HEK293T (cell line): ENCODE data around the gene FCRLA.
"Not testable (repeated sequence)": the region's sequence is repeated elsewhere in the genome, so short reads cannot be mapped to it uniquely, and the experiment has no call there.

Experiments
- FOXK2 ChIP-seq: fragments of 450-650 bp; IDR thresholded peaks from 2 replicates; pipeline ENCODE4 v1.6.1; 2016; ENCODE audit warnings: mild to moderate bottlenecking
- FOXM1 ChIP-seq: fragments of 450-650 bp; IDR thresholded peaks from 2 replicates; pipeline ENCODE4 v1.6.1; 2017; ENCODE audit warnings: mild to moderate bottlenecking, borderline replicate concordance
- HDGF ChIP-seq: fragments of 450-650 bp; IDR thresholded peaks from 2 replicates; pipeline ENCODE4 v1.6.1; 2017; ENCODE audit warnings: antibody characterized with exemption, borderline replicate concordance
- SP1 ChIP-seq: fragments of 450-650 bp; IDR thresholded peaks from 2 replicates; pipeline ENCODE4 v1.6.1; 2017
- SUZ12 ChIP-seq: fragments of 450-650 bp; IDR thresholded peaks from 2 replicates; pipeline ENCODE4 v1.6.1; 2016; ENCODE audit warnings: mild to moderate bottlenecking
- ZNF384 ChIP-seq: fragments of 450-650 bp; IDR thresholded peaks from 2 replicates; pipeline ENCODE4 v1.6.1; 2016

DNA sequence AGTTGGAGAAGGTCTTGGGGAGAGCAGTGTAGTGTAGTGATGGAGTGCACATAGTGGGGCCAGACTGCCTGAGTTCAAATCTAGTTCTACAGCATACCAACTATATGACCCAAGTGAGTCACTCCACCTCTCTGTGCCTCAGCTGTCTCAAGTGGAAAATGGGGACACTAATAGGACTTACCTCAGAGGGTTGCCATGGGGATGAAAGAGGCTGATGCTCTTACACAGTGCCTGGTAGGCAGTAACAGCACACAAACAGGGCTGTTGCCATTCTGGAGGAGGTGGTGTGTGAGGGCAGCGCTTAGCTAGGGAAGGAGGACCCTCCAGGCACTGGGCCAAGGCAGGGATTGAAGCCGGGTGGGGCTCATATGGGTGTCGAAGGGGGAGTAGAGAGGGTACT, 32.6 kb upstream of the FCRLA start:
- TF ChIP-seq SUZ12, SP1, HDGF, FOXK2, FOXM1, ZNF384: not testable (repeated sequence)
